ENCODE results near the gene NREP. TPM values are rescaled to one million over a fixed set of nuclear protein-coding genes. Genes with fewer than 3 reads are reported as not detected.

The NREP gene
- total RNA-seq, 3 donors from 2014 or later: 3.9 to 9.8 (median 9.1) TPM

GRCh38 chr5:111775224-111775623 lies 18.2 kb upstream of the NREP start:
- H3K36me3 ChIP-seq: no peaks in the 10 kb centered on the region
- no peak overlapping the region for H3K4me3 ChIP-seq
- DNase-seq (ENCODE audit: low spot score in 2 of 2): no peak
- intact Hi-C loops (cut with DNase I; ENCODE audit: low total_unique reads): no loop called here
- H3K4me1 ChIP-seq: no peaks in the 10 kb centered on the region
- no peaks in the 10 kb centered on the region for H3K27me3 ChIP-seq
- no peak for TF ChIP-seq CTCF (IDR thresholded peaks at IDR 0.05)
- no peak for TF ChIP-seq POLR2A (IDR thresholded peaks at IDR 0.05)
- TF ChIP-seq POLR2AphosphoS5 (IDR thresholded peaks at IDR 0.05): no peak
- no peaks in the 10 kb centered on the region for H3K9me3 ChIP-seq
- no peak overlapping the region for H3K27ac ChIP-seq

DNA sequence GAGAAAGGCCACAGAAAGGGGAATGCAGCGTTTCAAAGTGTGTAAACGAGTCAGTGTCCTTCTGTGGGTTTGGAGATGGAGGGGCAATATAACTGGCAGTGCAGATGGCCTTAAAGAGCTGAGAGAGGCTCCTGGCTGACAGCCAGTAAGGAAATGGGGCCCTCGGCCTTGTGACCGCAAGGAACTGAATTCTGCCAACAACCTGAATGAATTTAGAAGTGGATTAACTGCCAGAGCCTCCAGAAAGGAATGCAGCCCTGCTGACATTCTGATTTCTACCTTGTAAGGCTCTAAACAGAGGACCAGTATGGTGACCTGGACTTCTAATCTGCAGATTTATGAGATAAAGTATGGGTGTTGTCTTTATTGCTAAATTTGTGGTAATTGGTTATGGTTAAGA lies 17.5 kb upstream of the NREP start:
- intact Hi-C loops (cut with DNase I; ENCODE audit: low total_unique reads): no loop called here
- no peak for TF ChIP-seq CTCF (IDR thresholded peaks at IDR 0.05)
- TF ChIP-seq POLR2A (IDR thresholded peaks at IDR 0.05): no peak
- no peak for TF ChIP-seq POLR2AphosphoS5 (IDR thresholded peaks at IDR 0.05)
- peak overlapping the region in 1 of 2 donors; percentile 29 for H3K27ac ChIP-seq
- no peak overlapping the region for H3K4me3 ChIP-seq
- no peaks in the 10 kb centered on the region for H3K9me3 ChIP-seq
- DNase-seq (ENCODE audit: low spot score in 2 of 2): peak in 1 of 2 donors; percentile 54
- H3K36me3 ChIP-seq: no peaks in the 10 kb centered on the region
- H3K4me1 ChIP-seq: no peaks in the 10 kb centered on the region
- no peaks in the 10 kb centered on the region for H3K27me3 ChIP-seq

DNA sequence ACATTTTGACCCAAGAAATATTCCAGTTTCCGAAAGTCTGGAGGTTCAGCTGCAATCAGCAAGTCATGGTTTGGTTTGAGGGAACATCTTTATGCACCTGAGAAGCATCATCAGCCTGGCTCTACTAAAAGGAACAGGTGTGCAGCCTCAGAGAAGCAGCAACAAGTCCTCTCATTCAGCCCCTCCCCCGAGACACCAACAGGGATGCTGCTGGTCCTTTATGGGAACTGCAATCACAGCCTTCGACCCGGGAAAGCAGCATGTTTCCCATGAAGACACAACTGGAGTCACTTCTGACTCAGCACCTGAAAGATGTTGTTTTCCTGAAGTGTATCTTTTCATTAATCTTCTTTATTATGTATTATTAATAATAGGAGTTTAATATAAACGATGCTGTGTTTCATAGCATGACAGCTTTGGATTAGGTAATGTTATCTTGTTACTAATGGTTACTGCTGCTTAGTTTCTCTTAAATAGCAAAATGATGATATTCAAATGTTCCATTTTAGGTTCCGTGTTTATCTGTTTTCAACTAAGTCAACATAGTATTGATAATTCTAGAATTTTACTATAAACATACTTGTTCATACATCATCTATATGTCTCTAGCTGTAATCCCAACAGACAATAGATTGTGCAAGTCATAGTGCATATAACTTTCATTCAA lies 15.6 kb upstream of the NREP start:
- Histone ChIP-seq H3K4me1 (no peaks in the 10 kb centered on the region), H3K27me3 (no peaks in the 10 kb centered on the region), H3K36me3 (no peaks in the 10 kb centered on the region), H3K27ac (no peak overlapping the region), H3K9me3 (no peaks in the 10 kb centered on the region), H3K4me3 (no peak overlapping the region)
- TF ChIP-seq CTCF (IDR thresholded peaks at IDR 0.05) (no peak), POLR2AphosphoS5 (IDR thresholded peaks at IDR 0.05) (no peak), POLR2A (IDR thresholded peaks at IDR 0.05) (no peak)
- intact Hi-C loops (cut with DNase I; ENCODE audit: low total_unique reads): no loop called here
- no peak for DNase-seq (ENCODE audit: low spot score in 2 of 2)

- TF ChIP-seq CTCF (IDR thresholded peaks at IDR 0.05) (no peak), POLR2AphosphoS5 (IDR thresholded peaks at IDR 0.05) (no peak), POLR2A (IDR thresholded peaks at IDR 0.05) (no peak)
- no peaks in the 10 kb centered on the region for H3K9me3 ChIP-seq
- H3K36me3 ChIP-seq: no peaks in the 10 kb centered on the region
- no peaks in the 10 kb centered on the region for H3K27me3 ChIP-seq
- no peak overlapping the region for H3K4me3 ChIP-seq
- H3K27ac ChIP-seq: no peak overlapping the region
- no peak for DNase-seq (ENCODE audit: low spot score in 2 of 2)
- no peaks in the 10 kb centered on the region for H3K4me1 ChIP-seq
- intact Hi-C loops (cut with DNase I; ENCODE audit: low total_unique reads): no loop called here
These were observed 12.5 kb upstream of the NREP start for GRCh38 chr5:111769541-111769940.

GRCh38 chr5:111765613-111766571 lies 8.9 kb upstream of the NREP start:
- H3K4me3 ChIP-seq: no peak overlapping the region
- no peaks in the 10 kb centered on the region for H3K9me3 ChIP-seq
- H3K4me1 ChIP-seq: no peaks in the 10 kb centered on the region
- no peak for TF ChIP-seq CTCF (IDR thresholded peaks at IDR 0.05)
- TF ChIP-seq POLR2AphosphoS5 (IDR thresholded peaks at IDR 0.05): no peak
- no peak for TF ChIP-seq POLR2A (IDR thresholded peaks at IDR 0.05)
- no peaks in the 10 kb centered on the region for H3K27me3 ChIP-seq
- no peak overlapping the region for H3K27ac ChIP-seq
- DNase-seq (ENCODE audit: low spot score in 2 of 2): no peak
- intact Hi-C loops (cut with DNase I; ENCODE audit: low total_unique reads): no loop called here
- H3K36me3 ChIP-seq: no peaks in the 10 kb centered on the region

Measured in breast epithelium (tissue), 4 donors.